HCEC 1CT (cell line): ENCODE data around the gene LCAT.
"Not testable (repeated sequence)": the region's sequence is repeated elsewhere in the genome, so short reads cannot be mapped to it uniquely, and the experiment has no call there.

Source experiments
- DNase-seq: peaks from one replicate; pipeline ENCODE4 v3.0.0-alpha.2; 2017

The LCAT gene

DNA sequence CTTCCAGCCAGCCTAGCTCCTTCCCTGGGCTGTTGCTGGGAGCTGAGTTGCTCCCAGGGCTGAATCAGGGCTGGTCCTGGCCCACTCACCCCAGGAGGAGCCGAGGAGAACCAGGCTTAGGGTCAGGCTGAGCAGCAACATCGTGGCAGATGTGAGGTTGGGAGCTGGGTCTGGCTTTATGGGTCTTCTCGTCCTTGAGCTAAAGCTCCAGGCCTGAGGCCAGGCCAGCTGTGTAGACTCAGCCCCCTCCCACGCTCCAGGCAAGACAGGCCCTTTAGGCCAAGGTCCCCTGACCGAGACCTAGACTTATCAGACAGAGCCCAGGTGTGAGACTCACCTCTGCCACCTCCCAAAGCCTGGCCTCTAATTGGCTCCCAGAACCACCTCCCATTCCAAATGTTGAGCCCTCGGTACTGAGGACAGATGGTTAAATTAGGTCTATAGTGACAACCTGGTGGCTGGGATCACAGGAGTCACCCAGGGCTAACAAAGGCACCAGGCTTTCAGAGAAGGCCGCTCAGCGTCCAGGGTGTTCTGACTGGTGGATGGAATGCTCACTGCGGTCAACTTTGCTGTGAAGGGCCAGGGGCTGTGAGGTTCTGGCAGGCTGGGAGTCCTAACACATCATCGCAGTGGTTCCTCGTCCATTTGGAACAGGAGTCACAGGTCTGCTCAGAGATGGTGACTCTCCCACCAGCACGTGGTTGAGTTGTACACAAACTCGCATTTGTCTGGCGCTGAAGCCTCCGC lies 12.0 kb downstream of the LCAT start, which contains the start of gene CTRL:
Gene CTRL (minus strand): TSS at position 151 of the 750 bp plus-strand sequence. CDS start 10 bp downstream, at position 141.
- DNase-seq: no peak

DNA sequence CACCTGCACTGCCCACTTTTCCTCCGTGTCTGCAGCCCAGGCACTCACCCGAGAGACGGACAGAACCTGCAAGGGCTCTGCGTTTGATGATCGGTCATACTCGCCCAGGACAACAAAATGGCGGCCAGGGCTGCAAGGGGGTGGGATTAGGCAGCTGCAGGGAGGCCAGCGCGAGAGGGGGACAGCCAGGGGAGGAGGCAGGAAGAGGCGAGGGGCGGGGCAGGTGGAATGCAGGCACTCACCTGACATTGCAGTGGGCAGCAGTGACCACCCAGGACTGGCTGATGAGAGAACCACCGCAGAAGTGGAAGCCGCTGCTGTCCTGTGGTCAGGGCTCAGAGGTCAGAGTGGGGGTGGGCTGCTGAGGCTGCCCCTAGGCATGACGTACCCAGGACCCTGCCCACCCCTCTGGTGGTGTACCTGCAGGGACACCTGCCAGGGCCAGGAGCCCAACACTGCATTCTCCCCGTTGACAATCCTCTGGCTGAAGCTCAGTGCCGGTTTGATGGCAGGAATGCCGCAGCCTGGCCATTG lies 13.2 kb downstream of the LCAT start:
- DNase-seq: no peak

DNA sequence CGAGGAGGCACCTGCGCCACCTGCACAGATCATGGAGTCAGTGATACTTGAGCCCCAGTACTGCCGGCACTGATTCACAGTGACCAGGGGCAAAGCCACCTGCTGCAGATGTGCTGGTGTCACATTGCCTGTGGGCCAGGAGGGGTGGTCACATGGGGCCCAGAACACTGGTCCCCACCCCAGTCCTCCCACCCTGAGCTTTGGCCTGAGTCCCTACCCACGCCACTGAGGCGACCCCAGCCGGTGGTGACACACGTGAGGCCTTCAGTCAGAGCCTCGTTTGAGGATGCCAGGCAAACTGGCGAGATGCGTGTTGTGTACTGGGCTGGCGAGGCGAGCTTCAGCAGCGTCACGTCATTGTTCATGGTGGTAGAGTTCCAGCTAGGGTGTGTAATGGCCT lies 13.7 kb downstream of the LCAT start:
- no peak for DNase-seq

DNA sequence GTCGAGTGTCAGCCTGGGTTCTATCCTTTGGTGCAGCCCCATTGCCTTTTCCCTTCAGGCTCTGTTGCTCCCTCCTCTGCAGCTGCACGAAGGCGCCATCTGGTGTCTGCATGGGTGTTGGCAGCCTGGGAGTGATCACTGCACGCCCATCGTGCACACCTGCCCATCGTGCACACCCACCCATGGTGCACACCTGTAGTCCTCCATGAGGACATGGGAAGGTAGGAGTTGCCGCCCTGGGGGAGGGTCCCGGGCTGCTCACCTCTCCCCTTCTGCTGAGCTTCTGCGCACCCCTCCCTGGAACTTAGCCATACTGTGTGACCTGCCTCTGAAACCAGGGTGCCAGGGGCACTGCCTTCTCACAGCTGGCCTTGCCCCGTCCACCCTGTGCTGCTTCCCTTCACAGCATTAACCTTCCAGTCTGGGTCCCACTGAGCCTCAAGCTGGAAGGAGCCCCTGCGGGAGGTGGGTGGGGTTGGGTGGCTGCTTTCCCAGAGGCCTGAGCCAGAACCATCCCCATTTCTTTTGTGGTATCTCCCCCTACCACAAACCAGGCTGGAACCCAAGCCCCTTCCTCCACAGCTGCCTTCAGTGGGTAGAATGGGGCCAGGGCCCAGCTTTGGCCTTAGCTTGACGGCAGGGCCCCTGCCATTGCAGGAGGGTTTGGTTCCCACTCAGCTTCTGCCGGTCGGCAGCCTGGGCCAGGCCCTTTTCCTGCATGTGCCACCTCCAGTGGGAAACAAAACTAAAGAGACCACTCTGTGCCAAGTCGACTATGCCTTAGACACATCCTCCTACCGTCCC lies 15.2 kb downstream of the LCAT start:
- DNase-seq: peak; percentile 50

DNA sequence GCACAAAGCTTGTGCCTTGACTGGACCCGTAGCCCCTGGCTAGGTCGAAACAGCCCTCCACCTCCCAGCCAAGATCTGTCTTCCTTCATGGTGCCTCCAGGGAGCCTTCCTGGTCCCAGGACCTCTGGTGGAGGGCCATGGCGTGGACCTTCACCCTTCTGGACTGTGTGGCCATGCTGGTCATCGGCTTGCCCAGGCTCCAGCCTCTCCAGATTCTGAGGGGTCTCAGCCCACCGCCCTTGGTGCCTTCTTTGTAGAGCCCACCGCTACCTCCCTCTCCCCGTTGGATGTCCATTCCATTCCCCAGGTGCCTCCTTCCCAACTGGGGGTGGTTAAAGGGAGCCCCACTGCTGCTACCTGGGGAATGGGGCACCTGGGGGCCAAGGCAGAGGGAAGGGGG lies 15.8 kb downstream of the LCAT start:
- DNase-seq: no peak

DNA sequence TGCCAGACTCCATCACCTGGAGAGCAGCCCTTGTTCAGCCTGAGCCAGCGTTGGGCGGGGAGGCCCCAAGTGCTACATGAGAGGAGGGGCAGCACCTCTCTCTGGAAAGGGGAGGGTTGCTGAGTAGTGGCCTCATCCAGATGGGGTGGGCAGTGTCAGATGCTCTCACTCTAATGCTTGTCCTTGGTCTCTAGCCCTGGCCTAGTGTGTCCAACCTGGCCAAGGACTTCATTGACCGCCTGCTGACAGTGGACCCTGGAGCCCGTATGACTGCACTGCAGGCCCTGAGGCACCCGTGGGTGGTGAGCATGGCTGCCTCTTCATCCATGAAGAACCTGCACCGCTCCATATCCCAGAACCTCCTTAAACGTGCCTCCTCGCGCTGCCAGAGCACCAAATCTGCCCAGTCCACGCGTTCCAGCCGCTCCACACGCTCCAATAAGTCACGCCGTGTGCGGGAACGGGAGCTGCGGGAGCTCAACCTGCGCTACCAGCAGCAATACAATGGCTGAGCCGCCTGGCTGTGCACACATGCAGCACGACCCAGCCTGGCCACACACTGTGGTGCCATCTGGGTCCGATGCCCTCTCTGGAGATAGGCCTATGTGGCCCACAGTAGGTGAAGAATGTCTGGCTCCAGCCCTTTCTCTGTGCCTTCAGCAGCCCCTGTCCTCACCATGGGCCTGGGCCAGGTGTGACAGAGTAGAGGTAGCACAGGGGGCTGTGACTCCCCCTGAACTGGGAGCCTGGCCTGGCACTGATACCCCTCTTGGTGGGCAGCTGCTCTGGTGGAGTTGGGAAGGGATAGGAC lies 16.6 kb downstream of the LCAT start:
- no peak for DNase-seq

DNA sequence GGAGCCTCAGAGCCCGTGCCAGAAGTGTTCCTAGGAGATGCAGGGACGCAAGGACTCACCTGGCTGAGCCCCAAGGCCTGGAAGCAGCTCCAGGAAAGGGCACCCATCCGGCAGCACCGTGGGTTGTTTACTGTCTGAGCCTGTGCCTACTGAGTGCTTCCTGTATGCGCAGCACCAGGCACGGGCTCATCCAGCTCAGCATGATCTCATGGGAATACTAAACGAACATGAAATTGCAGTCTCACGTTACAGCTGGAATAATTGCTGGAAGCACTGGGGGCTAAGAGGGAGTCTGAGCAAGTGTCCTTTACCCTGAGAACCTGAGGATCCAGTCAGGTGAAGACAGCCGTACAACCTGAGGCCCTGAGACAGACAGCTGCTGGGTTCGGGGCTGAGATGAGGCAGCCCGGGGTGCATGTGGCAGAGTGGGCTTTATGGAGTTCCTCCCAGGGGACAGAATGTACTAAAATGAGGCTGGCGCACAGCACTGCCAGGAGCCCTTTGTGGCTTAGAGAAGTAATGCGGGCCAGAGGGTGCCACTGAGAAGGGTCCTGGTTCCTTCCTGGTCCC lies 17.7 kb downstream of the LCAT start:
- no peak for DNase-seq

DNA sequence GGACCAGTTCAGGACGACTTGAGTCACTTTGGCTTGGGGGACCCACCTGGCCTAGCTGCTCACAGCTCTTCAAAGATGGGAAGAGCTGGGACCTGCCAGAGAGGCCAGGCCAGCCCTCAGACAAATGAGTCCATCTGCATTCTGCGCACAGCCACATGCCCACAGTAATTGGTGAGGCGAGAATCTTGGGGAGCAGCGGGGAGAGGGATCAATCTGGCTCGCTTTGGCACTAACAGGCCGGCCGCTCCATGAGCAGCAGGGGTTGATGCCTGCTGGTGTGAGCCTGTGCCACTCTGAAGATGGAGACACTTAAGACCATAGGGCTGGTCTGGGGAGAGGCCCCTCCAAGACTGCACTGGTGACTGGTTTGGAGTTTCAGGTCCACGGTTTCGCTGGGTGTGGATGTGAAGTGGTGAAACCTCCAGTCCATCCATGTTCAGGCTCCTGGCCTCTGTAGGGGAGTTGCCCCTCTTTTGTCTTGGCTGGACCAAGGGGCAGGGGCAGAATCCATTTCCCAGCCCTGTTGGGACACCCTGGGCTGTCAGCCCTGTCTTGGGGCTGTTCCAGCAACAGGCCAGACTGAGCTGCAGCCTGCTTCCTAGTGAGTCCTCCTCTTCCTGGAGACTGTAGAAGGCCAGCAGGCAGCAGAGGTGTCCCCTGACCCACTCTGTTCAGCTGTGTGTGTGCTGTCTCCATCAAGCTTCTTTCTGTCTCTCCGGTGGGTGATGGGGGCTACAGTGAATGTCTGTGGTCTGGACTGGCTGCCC lies 19.6 kb downstream of the LCAT start:
- no peak for DNase-seq

DNA sequence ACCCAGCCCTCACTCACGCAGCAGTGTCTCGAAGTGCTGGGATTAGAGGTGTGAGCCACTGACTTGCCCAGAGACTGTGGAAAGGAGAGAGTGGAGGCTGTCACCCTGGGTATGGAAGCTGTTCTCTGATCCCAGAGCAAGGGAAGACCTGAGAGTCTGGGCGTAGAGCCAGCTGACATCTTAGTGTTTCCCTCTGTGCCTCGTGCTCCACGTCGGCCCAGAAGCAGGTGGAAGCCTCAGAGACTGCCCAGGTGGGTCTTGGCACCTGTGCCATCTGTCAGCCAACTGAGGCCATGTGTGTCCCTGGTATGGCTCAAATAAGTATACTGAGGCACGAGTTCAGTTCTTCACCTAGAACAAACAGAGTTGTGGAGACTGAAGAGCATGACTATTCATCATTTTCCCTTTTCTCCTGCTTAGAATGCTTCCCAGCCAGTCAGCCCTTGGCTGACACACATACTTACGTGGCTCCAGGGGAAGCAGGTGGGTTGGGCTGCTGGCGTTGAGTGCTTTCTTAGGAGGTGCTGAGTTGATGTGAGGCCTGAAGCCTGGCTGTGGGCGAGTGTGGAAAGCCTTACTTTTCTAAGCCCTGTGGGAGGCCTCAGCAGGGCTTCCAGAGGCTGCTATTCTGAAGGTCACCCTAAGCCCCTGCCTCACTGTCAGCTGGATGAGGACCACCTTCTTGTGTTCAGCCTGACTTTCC lies 20.4 kb downstream of the LCAT start:
- no peak for DNase-seq

DNA sequence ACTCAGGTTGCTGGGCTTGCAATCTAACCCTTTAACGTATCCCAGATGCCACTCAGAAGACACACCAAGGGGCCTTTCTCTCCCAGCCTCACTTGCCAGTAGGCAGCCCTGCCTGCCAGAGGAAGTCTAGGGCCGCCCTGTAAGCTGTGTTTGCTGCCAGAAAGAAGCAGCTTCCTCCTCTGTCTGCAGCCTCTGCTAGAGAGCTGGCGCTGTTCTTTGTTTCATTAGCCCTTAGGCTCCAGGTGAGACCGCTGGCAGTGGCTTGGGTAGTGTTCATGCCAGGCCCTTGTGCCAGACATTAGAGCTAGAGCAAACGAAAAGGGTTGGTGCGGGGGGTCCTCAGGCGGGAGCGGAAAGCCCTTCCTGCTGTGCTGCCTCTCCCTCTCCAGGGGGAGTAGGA lies 21.2 kb downstream of the LCAT start:
- no peak for DNase-seq

DNA sequence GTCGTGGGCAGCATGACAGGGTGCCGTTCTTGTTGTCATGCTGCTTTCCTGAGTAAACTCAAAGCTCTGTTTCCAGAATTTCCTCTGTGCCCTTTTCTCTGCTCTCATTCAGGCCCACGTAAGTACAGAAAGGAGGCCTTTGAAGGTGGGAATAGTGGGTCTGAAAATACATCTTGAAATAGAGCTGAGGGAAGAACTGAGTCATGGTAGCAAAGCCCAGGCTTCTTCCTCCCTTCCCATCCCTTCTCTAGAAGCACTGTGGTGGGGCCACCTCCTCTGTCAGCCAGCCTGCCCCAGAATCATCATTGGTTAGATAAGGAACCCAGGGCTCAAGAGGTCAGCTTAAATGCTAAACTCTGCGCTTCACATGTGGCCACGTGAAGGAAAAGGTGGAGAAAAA lies 21.7 kb downstream of the LCAT start:
- no peak for DNase-seq

DNA sequence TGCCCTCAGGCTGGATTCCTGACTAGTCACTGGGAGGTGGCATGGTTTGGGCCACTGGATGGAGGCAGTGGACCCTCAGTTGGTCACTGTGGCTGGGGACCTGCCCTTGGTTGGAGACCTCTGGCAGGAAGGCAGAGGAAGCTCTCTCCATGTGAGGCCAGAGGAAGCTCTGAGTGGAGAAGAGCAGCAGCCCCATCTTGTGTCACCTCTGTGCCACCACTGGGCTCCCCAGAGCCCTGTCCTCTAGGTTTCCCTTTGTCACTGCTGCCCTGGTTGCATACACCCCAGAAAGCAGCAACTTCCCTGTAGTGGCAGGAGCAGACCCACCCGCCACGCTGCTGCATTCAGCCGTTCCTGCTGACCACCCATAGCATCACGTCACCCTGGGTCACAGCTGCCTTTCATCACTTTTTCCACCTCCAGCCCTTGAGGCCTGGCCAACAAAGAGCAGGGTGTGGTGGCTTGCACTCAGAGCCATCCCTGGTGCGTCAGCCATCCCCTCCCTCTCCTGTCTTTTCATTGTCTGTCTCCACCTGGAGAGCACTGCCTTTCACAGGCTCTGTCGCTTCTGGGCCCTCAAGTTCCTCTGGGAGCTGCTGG lies 24.2 kb downstream of the LCAT start:
- no peak for DNase-seq

DNA sequence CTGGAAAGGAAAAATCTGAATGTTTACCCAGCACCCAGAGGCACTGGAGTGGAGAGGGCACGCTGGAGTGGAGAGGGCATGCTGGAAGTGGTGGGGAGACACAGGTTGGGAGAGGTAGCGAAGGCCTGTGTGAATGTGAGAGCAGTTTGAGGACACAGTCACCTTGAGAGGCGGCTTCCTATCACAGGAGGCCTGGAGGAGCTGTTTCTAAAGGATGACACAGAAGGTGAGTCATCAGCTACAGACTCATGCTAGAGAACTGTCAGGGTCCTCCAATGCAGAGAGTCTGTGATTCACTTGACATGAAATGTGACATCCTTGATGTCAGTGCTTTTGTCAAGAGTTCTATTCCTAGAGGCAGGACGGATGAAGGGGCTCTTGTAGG lies 26.1 kb downstream of the LCAT start:
- DNase-seq: peak; percentile 82

DNA sequence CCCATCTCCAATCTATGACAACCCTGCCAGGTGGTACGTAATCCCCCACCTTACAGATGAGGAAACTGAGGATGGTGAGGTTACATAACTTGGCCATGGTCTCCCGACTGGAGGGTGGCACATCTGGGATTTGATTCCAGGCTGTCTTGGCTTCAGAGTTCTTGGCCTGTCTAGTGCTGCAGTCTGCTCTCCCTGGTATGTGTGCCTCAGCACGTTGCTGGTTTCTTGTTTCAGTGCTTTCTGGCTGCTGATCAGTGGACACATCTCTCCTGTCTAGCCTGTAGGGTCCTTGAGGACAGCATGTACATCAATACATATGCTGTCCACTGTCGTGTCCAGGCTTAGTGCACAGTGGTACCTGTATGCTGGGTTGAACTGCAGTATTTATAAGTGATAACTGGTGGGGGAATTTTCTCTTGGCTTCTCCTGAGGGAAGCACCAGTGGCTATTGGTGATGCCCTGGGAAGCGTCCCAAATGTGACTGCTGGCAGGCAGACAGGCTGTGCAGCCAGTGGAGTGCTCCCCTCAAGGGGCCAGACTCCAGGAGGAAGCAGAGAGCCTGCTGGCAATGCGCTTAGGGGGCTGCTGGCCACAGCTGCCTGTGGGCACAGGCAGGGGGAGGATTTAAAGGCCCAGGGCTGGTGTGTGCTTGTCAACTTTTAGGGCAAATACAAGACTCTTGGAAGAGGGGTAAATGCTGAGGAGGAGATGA lies 26.6 kb downstream of the LCAT start:
- no peak for DNase-seq

DNA sequence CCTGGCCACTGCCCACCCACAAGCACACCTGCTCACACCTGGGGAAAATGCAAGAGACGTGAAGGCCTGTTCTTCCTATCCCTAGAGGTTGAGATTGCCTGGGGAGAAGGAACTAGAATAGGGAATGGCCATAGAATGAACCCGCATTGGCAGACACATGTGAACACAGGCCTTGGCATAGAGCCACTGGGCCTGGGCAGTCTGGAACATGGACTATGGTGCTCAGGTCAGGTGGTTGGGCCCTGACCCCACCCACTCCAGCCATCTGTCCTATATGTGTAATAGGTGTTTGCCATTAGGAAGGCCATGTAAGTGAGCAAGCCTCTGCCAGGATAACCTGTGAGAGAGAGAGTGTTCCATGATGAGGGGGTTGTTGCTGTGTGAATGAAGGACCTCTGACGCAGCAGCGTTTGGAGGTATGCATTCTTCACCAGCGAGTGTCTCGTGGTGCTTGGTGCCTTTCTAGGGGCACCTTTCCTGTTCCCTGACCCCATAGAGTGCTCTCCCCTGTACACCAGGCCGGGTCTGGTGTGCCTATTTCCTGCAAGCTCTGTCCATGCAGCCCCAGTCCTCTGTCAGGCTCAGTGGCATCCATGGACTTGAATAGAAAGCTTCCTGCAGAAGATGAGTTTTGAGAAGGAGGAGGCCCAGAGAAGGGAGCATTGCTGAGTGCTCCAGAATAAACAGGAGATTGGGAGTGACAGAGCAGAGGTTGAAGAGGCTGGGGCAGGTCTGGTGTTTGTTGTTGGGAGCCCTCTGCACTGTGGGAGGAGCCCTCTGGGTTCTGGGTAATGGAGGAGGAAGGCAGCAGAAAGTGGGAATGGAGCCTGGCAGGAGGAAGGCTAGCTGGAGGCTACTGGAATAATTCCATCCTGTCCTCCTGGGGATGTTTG lies 27.8 kb downstream of the LCAT start:
- no peak for DNase-seq

DNA sequence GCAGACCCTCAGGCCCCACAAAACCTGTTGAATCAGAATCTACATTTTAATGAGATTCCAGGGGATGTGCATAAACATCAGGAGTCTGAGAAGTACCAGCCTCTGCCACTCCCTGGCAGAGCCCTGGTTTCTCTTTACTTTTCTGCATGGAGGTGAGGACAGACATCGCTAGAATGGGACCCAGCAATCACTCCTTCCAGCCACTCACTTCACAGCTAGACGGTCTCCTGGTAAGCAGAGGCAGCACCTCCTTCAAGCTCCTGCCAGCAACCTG lies 28.5 kb downstream of the LCAT start:
- not testable (repeated sequence) for DNase-seq

DNA sequence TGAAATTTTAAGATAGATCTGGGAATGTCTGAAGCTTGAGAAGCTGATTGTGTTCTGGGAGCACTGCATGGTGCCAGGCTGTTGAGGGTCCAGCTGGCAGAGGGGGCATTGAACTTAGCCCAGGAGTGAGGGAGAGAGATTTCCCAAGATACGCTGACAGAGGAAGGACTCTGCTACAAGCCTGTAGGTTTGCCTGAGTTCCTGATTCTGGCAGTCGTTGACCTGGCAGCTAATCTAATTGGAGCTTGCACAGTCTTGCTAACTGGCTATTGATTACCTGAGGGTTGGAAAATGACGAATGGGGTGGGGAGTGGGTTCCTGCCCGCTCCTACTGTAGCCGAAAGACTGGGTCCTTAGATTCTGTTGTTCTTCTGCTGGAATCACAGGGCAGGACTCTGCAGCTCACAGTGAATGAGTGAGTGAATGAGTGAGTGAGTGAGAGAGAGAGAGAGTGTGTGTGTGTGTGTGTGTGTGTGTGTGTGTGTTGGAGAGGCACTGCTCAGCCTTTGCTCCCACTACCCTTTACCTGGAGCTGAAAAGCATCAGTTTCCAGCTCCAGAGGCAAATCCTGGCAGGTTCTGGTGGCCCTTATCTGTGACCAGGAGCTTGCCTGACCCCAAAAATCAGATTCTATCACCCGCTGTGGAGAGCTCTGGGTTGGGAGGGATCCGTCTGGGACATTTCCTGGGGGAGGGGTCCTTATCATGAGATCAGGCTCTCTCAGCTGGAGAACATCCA lies 29.0 kb downstream of the LCAT start:
- no peak for DNase-seq

DNA sequence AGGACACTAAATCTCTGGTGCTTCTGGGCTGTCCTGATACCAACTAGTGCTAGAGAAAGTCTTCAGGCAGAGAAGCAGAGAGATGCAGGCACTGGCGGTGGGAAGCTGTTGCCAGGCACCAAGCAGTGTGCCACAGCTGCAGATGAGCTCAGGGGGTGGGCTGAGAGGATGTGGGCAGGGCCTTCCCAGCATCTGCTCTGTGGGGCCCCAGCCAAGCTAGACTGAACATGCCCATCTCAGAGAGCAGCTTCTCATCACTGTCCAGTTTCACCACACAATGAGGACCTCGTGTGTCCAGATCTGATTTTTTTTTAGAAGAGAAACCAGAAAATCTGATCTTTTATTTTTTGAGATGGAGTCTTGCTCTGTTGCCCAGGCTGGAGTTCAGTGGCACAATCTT lies 33.8 kb downstream of the LCAT start:
- DNase-seq: no peak
